Left ventricle myocardium superior (tissue), 1 donor: ENCODE measurements around the gene ARL10. TPM values are rescaled to one million over a fixed set of nuclear protein-coding genes. Genes with fewer than 3 reads are reported as not detected.

Source experiments
- ATAC-seq: fragments of 200-7000 bp; cut with Tn5 transposase; one replicate; pipeline ENCODE4 v1.9.1; 2020; ENCODE audit warnings: mild to moderate bottlenecking, moderate library complexity
- DNase-seq: peaks from one replicate; pipeline ENCODE4 v3.0.0-alpha.2; 2020
- intact Hi-C: fragments of 100-400 bp; cut with micrococcal nuclease; formaldehyde crosslinking; loops from one replicate; pipeline ENCODE4 v1.11.0; 2022
- total RNA-seq: library from RNA; stranded (reverse); fragmentation: NEBNext Ultra II Directional; extraction: Animal tissue kit (Norgen Biotek cat#: 25700); gene quantifications from one replicate; pipeline ENCODE4 v1.2.1, GENCODE V29; 2021
- donor health status: DM: no; HTN: yes; CAD: no; lungs with severe emphysema.

ARL10 gene
- total RNA-seq, 1 donor from 2014 or later = 4.4 TPM

GRCh38 chr5:176360894-176361436 lies 4.3 kb upstream of the ARL10 start:
- ATAC-seq (peak; percentile 3), DNase-seq (no peak)
- intact Hi-C loops = no loop called here

GRCh38 chr5:176361437-176362232 lies 3.7 kb upstream of the ARL10 start, which contains the start of gene KIAA1191:
TSS of gene KIAA1191 (minus strand) at chr5:176361764. CDS start at chr5:176359508, 2,256 bp downstream.
- peak; percentile 98 for DNase-seq
- intact Hi-C loops = no loop called here
- ATAC-seq = peak; percentile 94

GRCh38 chr5:176362233-176362490 lies 3.1 kb upstream of the ARL10 start:
- ATAC-seq (no peak), DNase-seq (no peak)
- intact Hi-C loops = no loop called here

GRCh38 chr5:176364765-176365350 lies 429 bp upstream of the ARL10 start:
- ATAC-seq (no peak), DNase-seq (no peak)
- intact Hi-C loops = no loop called here

GRCh38 chr5:176366232-176366894 lies 1.1 kb downstream of the ARL10 start:
- intact Hi-C loops = no loop called here
- peak; percentile 44 for DNase-seq
- no peak for ATAC-seq

GRCh38 chr5:176368726-176369125 lies 3.4 kb downstream of the ARL10 start:
- DNase-seq = no peak
- intact Hi-C loops = no loop called here
- ATAC-seq = no peak

- intact Hi-C loops = no loop called here
- DNase-seq (no peak), ATAC-seq (peak; percentile 36)
These were observed 4.8 kb downstream of the ARL10 start for GRCh38 chr5:176369934-176370711.

- ATAC-seq (peak; percentile 50), DNase-seq (no peak)
- intact Hi-C loops = no loop called here
These were observed 6.6 kb downstream of the ARL10 start for GRCh38 chr5:176371621-176372539.

- intact Hi-C loops = no loop called here
- DNase-seq = no peak
- ATAC-seq = peak; percentile 60
These were observed 8.0 kb downstream of the ARL10 start for GRCh38 chr5:176373100-176373818.

GRCh38 chr5:176379881-176380280 lies 14.6 kb downstream of the ARL10 start:
- no peak for DNase-seq
- intact Hi-C loops = no loop called here
- ATAC-seq = no peak

GRCh38 chr5:176381423-176381822 lies 16.1 kb downstream of the ARL10 start:
- peak; percentile 55 for DNase-seq
- intact Hi-C loops = no loop called here
- ATAC-seq = peak; percentile 93

GRCh38 chr5:176381979-176382378 lies 16.7 kb downstream of the ARL10 start:
- DNase-seq = no peak
- ATAC-seq = peak; percentile 27
- intact Hi-C loops = no loop called here

- DNase-seq (no peak), ATAC-seq (no peak)
- intact Hi-C loops = no loop called here
These were observed 17.4 kb downstream of the ARL10 start for GRCh38 chr5:176382721-176383120.

GRCh38 chr5:176383248-176383905 lies 18.1 kb downstream of the ARL10 start:
- ATAC-seq (no peak), DNase-seq (no peak)
- intact Hi-C loops = no loop called here

GRCh38 chr5:176383961-176384360 lies 18.7 kb downstream of the ARL10 start:
- ATAC-seq = no peak

GRCh38 chr5:176384366-176384930 lies 19.2 kb downstream of the ARL10 start:
- ATAC-seq = no peak
- no peak for DNase-seq
- intact Hi-C loops = no loop called here

More at GRCh38 chr5:176383961-176384360, 18.7 kb downstream of the ARL10 start:
- intact Hi-C loops = no loop called here
- DNase-seq = no peak

- intact Hi-C loops = no loop called here
- ATAC-seq = no peak
- DNase-seq = peak; percentile 15
These were observed 19.7 kb downstream of the ARL10 start for GRCh38 chr5:176384991-176385390.
